IPS-15b (cell line): ENCODE results near the gene FOSB.

Experiments
- H3K27me3 ChIP-seq: one replicate; pipeline ENCODE4 v1.6.1; 2013; ENCODE audit warnings: low read length; ENCODE audit not compliant: control insufficient read depth, insufficient read depth
- H3K36me3 ChIP-seq: one replicate; pipeline ENCODE4 v1.6.1; 2013; ENCODE audit warnings: low read length; ENCODE audit not compliant: control insufficient read depth, insufficient read depth
- H3K4me1 ChIP-seq: one replicate; pipeline ENCODE4 v1.6.1; 2013; ENCODE audit warnings: mild to moderate bottlenecking, low read length; ENCODE audit not compliant: control insufficient read depth, insufficient read depth
- H3K4me3 ChIP-seq: one replicate; pipeline ENCODE4 v1.5.1; 2013; ENCODE audit warnings: low read depth, low read length
- H3K9ac ChIP-seq: one replicate; pipeline ENCODE4 v1.6.1; 2013; ENCODE audit warnings: low read depth, mild to moderate bottlenecking, low read length
- H3K9me3 ChIP-seq: one replicate; pipeline ENCODE4 v1.6.1; 2013; ENCODE audit warnings: mild to moderate bottlenecking, low read length; ENCODE audit not compliant: control insufficient read depth, insufficient read depth

The FOSB gene

GRCh38 chr19:45443462-45444317 is 24.1 kb upstream of the FOSB start:
- H3K27me3 ChIP-seq = peaks cover 27% of the 10 kb centered on the region
- H3K4me1 ChIP-seq = no peaks in the 10 kb centered on the region
- no peak overlapping the region for H3K9ac ChIP-seq
- H3K4me3 ChIP-seq = peak overlapping the region; percentile 66
- H3K9me3 ChIP-seq = no peaks in the 10 kb centered on the region
- no peaks in the 10 kb centered on the region for H3K36me3 ChIP-seq

- H3K36me3 ChIP-seq = no peaks in the 10 kb centered on the region
- H3K9ac ChIP-seq = peak overlapping the region; percentile 47
- H3K4me3 ChIP-seq = peak overlapping the region; percentile 58
- H3K9me3 ChIP-seq = no peaks in the 10 kb centered on the region
- H3K27me3 ChIP-seq = peaks cover 27% of the 10 kb centered on the region
- H3K4me1 ChIP-seq = no peaks in the 10 kb centered on the region
These were observed 23.3 kb upstream of the FOSB start for GRCh38 chr19:45444318-45445041.

- Histone ChIP-seq H3K4me1 (peaks cover 2% of the 10 kb centered on the region), H3K9ac (no peak overlapping the region), H3K4me3 (no peak overlapping the region), H3K9me3 (no peaks in the 10 kb centered on the region), H3K36me3 (no peaks in the 10 kb centered on the region), H3K27me3 (peaks cover 32% of the 10 kb centered on the region)
These were observed 22.7 kb upstream of the FOSB start for GRCh38 chr19:45445139-45445538.

- Histone ChIP-seq H3K4me3 (no peak overlapping the region), H3K9me3 (no peaks in the 10 kb centered on the region), H3K27me3 (peaks cover 27% of the 10 kb centered on the region), H3K9ac (no peak overlapping the region), H3K36me3 (no peaks in the 10 kb centered on the region), H3K4me1 (peaks cover 3% of the 10 kb centered on the region)
These were observed 21.5 kb upstream of the FOSB start for GRCh38 chr19:45446295-45446694.

- Histone ChIP-seq H3K4me1 (peaks cover 3% of the 10 kb centered on the region), H3K27me3 (peaks cover 33% of the 10 kb centered on the region), H3K36me3 (no peaks in the 10 kb centered on the region), H3K9ac (no peak overlapping the region), H3K9me3 (no peaks in the 10 kb centered on the region), H3K4me3 (no peak overlapping the region)
These were observed 20.9 kb upstream of the FOSB start for GRCh38 chr19:45446944-45447343.

GRCh38 chr19:45448425-45448756 is 19.4 kb upstream of the FOSB start:
- Histone ChIP-seq H3K36me3 (no peaks in the 10 kb centered on the region), H3K9ac (no peak overlapping the region), H3K9me3 (no peaks in the 10 kb centered on the region), H3K4me1 (peaks cover 3% of the 10 kb centered on the region), H3K27me3 (peaks cover 27% of the 10 kb centered on the region), H3K4me3 (no peak overlapping the region)

GRCh38 chr19:45448887-45449299 is 18.9 kb upstream of the FOSB start:
- H3K27me3 ChIP-seq = peaks cover 27% of the 10 kb centered on the region
- peaks cover 3% of the 10 kb centered on the region for H3K4me1 ChIP-seq
- H3K4me3 ChIP-seq = no peak overlapping the region
- no peaks in the 10 kb centered on the region for H3K36me3 ChIP-seq
- H3K9me3 ChIP-seq = no peaks in the 10 kb centered on the region
- H3K9ac ChIP-seq = no peak overlapping the region

- H3K36me3 ChIP-seq = no peaks in the 10 kb centered on the region
- H3K9me3 ChIP-seq = no peaks in the 10 kb centered on the region
- peak overlapping the region; percentile 55 for H3K4me3 ChIP-seq
- no peak overlapping the region for H3K9ac ChIP-seq
- peaks cover 3% of the 10 kb centered on the region for H3K4me1 ChIP-seq
- H3K27me3 ChIP-seq = peaks cover 24% of the 10 kb centered on the region
These were observed 17.8 kb upstream of the FOSB start for GRCh38 chr19:45450012-45450333.

GRCh38 chr19:45451131-45451849 is 16.5 kb upstream of the FOSB start:
- H3K36me3 ChIP-seq = no peaks in the 10 kb centered on the region
- peaks cover 18% of the 10 kb centered on the region for H3K27me3 ChIP-seq
- no peak overlapping the region for H3K9ac ChIP-seq
- peak overlapping the region; percentile 54 for H3K4me3 ChIP-seq
- no peaks in the 10 kb centered on the region for H3K9me3 ChIP-seq
- H3K4me1 ChIP-seq = peaks cover 3% of the 10 kb centered on the region

GRCh38 chr19:45451850-45452387 is 15.9 kb upstream of the FOSB start:
- Histone ChIP-seq H3K4me1 (peaks cover 3% of the 10 kb centered on the region), H3K9me3 (no peaks in the 10 kb centered on the region), H3K9ac (no peak overlapping the region), H3K27me3 (peaks cover 18% of the 10 kb centered on the region), H3K36me3 (no peaks in the 10 kb centered on the region), H3K4me3 (no peak overlapping the region)

GRCh38 chr19:45455707-45456499 is 11.9 kb upstream of the FOSB start:
- Histone ChIP-seq H3K9me3 (no peaks in the 10 kb centered on the region), H3K9ac (peak overlapping the region; percentile 26), H3K27me3 (peaks cover 12% of the 10 kb centered on the region), H3K36me3 (no peaks in the 10 kb centered on the region), H3K4me1 (no peaks in the 10 kb centered on the region), H3K4me3 (no peak overlapping the region)
